HG03159 (cell line): Measurements from ENCODE around the gene PRRT1.
"Not testable (repeated sequence)": the region's sequence is repeated elsewhere in the genome, so short reads cannot be mapped to it uniquely, and the experiment has no call there.

Experiments used
- ATAC-seq: cut with Tn5 transposase; IDR thresholded peaks from one replicate; pipeline ENCODE4 v1.9.1; 2021; ENCODE audit warnings: mild to moderate bottlenecking, moderate library complexity; ENCODE audit not compliant: unreplicated experiment

The PRRT1 gene

GRCh38 chr6:32152769-32153563 lies 1.2 kb upstream of the PRRT1 start:
- ATAC-seq: no peak

- no peak for ATAC-seq
Measured at GRCh38 chr6:32151181-32151862, 417 bp downstream of the PRRT1 start.

GRCh38 chr6:32149932-32150870 lies 1.5 kb downstream of the PRRT1 start:
- ATAC-seq: no peak

- no peak for ATAC-seq
Measured at GRCh38 chr6:32149092-32149755, 2.5 kb downstream of the PRRT1 start.

- no peak for ATAC-seq
Measured at GRCh38 chr6:32148289-32149091, 3.2 kb downstream of the PRRT1 start.

GRCh38 chr6:32147401-32148132 lies 4.2 kb downstream of the PRRT1 start:
- no peak for ATAC-seq

- ATAC-seq: no peak
Measured at GRCh38 chr6:32146687-32147086, 5.1 kb downstream of the PRRT1 start.

GRCh38 chr6:32146287-32146686 lies 5.5 kb downstream of the PRRT1 start:
- no peak for ATAC-seq

- not testable (repeated sequence) for ATAC-seq
Measured at GRCh38 chr6:32144238-32144637, 7.5 kb downstream of the PRRT1 start.

GRCh38 chr6:32140420-32141046 lies 11.2 kb downstream of the PRRT1 start:
- ATAC-seq: no peak

- no peak for ATAC-seq
Measured at GRCh38 chr6:32139590-32139989, 12.1 kb downstream of the PRRT1 start.

- ATAC-seq: no peak
Measured at GRCh38 chr6:32137454-32137853, 14.3 kb downstream of the PRRT1 start.

GRCh38 chr6:32133786-32134185 lies 18.0 kb downstream of the PRRT1 start:
- no peak for ATAC-seq

- no peak for ATAC-seq
Measured at GRCh38 chr6:32132110-32132509, 19.6 kb downstream of the PRRT1 start.

- no peak for ATAC-seq
Measured at GRCh38 chr6:32131439-32131948, 20.2 kb downstream of the PRRT1 start.

- ATAC-seq: no peak
Measured at GRCh38 chr6:32129297-32130088, 22.2 kb downstream of the PRRT1 start.

- no peak for ATAC-seq
Measured at GRCh38 chr6:32128751-32129296, 22.9 kb downstream of the PRRT1 start.
